ENCODE results near the gene ZBTB20. TPM values are rescaled to one million over a fixed set of nuclear protein-coding genes. Genes with fewer than 3 reads are reported as not detected.

The ZBTB20 gene
- total RNA-seq (2022; extraction: Qiagen RNA extraction; ENCODE audit: low read depth), result 0.51 to 1.4 TPM (median 1.2 TPM) in 5 replicates

GRCh38 chr3:115146418-115147328, at the start of gene ZBTB20:
TSS of gene ZBTB20 (minus strand) at chr3:115147288.

GRCh38 chr3:114293838-114294535, 853.1 kb downstream of the ZBTB20 start, which contains the start of gene TIGIT:
TSS of gene TIGIT (plus strand) at chr3:114294028. CDS start at chr3:114294062, 34 bp downstream.

All from A549 treated with ZK216348 at 1 μM for 4 hours (cell line).